NCI-H2107 (cell line): ENCODE measurements around the gene CCNK.

ENCODE experiments used
- DNase-seq: peaks from one replicate; lab custom pipeline; 2025; lab: John Stamatoyannopoulos, UW

The CCNK gene

DNA sequence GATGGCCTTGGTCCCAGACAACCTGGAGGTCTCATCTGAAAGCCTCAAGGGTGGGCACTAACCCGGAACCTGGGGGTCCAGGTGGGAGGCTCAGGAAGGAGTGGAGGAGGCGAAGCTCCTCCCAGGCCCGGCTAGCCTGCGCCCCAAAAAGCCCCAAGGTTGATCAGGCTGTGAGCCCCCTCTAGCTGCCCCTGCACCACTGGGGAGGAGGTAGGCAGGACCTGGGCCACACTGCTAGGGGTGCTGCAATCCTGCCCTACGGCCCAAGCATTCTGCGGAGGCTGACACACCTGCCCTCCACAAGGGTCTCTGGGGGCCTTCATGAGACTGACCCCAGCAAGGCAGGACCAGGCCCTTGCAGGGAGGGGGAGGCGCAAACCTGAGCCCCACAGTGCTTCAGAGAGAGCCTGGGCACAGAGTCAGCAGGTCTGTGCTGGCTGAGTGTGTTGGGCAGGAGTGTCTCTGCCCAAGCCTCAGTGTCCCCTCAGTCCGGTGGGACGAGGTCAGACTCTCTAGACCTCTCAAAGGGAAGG lies 70.9 kb downstream of the CCNK start:
- DNase-seq, result no peak

DNA sequence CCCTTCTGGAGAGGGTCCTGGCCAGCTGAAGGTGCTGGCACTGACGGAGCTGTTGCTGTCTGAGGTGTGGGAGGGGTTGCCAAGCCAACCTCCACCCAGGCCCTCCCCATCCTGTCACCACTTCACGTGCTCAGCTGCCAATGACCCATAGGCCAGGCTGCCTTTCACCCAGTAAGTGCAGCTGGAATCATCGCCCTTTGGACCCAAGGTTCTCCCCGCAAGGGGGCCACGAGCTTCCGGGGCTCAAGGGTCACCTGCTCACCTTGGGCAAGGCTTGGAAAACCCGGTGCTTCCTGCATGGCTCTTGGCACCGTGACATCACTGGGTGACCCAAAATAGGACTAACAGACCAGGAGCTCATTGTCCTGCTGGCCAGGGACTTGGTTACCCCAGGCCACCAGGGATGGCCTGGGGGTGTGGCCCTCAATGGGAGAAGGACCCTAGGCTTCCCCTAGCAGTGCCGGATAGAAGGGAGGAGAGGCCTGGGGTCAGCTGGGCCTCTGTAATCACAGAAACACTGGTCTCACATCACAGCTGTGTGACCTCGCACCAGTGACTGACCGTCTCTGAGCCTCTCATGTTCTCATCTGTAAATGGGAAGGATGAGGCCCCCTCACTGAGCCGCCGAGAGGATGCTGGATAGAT lies 71.5 kb downstream of the CCNK start:
- no peak for DNase-seq

DNA sequence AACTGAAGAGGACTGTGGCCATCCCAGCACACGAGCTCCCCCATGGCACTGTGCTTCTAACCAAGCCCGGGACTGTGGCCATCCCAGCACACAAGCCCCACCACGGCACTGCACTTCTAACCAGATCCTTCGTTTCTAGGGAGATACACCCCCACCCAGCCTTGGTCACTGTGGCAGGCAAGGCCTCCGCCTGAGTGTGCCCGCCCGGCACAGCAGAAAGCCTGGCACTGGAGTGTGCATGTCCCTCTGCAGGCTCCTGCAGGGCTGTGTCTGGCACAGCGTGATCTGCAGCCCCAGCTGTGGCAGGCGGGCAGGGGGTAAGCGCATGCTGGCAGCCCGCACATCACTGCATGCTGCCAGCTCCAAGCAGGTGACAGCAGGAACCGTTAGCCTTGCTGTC lies 73.0 kb downstream of the CCNK start:
- no peak for DNase-seq

DNA sequence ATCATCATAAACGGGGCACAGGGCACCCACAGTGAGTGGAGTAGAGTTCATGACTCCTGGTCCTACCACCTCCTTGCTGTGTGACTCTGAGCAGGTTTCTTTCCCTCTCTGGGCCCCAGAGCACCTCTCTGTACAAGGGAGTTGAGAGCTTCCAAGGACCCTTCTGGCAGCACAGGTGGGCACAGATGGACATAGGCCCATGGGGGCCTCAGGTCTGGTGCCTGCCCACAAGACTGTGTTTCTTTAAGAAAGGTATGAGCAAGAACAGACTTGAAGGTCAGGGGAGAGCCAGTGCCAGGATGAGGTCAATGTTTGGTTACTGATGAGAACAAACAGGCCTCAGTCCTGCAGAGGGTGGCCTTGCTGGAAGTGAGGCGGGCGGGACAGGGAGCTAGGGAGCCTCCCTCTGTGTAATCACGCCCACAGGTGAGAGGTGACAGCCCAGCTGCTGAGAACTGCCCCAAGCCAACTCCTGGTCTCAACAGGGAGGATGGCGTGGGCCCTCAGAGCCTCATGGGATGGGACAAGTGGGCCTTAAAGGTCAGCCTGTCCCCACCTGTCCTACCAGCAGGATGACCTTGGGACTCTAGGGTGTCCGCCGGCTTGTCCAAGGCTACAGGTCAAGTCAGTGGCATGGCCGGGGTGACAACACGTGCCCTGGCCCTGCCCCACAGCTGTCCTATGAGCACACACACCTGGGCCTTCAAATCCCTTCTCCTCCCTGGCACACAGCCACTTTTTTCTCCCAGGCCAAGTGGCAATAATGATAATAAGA lies 73.7 kb downstream of the CCNK start:
- DNase-seq, result no peak

DNA sequence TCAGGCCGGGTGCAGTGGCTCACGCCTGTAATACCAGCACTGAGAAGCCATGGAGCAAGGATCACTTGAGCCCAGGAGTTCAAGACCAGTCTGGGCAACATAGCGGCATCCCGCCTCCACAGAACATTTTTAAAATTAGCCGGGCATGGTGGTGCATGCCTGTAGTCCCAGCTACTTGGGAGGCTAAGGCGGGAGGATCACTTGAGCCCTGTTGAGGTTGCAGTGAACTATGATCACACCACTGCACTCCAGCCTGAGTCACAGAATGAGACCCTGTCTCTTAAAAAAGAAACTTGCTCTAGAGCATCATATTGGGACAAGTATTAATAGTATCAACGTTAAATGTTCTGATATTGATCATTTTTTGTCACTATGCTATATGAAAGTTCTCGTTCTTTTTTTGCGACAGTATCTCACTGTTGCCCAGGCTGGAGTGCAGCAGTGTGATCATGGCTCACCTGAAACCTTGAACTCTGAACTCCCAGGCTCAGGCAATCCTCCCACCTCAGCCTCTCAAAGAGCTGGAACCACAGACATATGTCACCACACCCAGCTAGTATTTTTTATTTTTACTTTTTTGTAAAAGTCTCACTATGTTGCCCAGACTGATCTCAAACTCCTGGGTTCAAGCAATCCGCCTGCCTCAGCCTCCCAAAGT lies 75.1 kb downstream of the CCNK start:
- no peak for DNase-seq

DNA sequence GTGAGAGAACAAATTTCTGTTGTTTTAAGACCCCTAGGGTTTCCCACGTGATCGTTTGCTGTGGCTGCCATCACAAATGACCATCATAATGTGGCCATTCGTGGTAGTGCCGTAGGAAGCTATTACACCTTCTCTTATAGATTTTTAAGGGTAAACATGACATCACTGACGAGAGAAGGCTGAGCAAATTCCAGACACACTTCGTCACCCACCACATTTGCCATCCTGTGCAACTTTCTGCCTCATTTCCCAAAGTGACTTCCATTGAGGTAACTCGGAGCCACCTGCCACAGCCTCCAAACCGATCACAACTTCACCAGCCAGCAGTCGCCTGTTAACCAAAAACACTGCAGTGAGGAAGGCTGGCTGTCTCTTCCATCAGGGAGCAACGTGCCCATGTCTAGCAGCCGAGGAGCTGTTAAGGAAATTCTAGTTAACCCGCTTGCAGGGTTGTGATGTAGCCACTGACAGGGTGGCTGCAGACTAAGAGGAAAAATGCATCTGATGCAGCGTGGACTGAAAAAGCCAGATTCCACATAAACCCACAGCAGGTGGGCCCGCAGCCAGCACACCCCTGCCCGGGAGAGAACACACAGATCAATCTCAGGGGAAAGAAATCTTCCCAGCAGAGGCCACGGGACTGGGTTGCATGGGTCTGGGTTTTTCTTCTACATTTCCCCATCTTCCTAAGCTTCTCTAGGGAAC lies 78.2 kb downstream of the CCNK start:
- DNase-seq, result no peak

DNA sequence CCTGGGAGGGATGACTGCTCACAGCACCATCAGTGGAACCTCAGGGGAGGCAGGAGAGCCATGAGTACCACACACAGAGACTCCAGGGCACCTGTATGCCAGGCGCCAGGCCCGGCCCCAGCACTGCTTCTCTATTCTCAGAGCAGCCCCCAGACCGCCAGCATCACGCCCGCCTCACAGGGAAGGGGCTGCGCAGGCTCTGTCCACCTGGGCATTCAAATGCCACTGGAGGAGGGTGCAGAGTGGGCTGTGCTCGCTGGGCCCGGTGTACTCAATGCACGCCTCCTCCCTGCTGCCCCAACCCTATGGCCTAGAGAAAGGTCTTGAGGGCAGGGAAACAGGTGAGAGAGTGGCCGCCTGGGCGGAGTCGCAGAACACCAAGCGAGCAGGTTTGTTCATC lies 79.2 kb downstream of the CCNK start:
- DNase-seq, result no peak

DNA sequence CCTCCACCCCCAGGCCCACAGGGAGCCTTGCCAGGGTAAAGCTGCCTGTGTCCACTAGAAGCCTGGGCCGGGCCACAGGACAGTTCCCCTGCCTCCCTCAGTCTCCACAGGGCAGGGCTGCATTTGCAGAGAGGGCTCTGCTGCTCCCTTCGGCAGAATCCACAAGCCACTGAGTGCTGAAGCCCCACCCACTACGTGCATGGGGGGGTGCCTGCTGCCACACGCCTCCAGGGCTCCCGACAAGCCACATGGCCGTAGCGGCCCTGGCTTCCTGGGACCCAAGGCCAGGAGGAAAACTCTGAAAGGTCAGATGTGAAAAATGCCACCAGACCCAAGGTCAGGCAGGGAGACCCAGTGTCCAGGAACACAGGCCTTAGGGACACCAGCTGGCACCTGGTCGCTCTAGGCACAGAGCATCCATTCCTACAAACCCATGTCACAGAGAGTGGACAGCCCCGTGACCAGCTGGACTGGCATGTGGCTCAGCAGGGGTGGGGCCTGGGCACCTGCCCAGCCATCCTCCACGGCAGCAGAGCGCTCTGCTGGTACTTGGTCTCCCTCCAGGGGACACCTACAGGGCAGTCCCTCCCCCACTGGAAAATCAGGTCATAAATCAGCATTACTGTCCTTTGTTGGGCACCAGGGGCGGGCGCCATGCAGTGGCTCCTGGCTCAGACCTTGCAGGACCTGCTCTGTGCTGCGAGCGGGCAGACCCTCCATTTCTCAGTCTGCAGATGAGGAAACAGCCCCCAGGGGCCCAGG lies 79.9 kb downstream of the CCNK start:
- DNase-seq, result no peak

DNA sequence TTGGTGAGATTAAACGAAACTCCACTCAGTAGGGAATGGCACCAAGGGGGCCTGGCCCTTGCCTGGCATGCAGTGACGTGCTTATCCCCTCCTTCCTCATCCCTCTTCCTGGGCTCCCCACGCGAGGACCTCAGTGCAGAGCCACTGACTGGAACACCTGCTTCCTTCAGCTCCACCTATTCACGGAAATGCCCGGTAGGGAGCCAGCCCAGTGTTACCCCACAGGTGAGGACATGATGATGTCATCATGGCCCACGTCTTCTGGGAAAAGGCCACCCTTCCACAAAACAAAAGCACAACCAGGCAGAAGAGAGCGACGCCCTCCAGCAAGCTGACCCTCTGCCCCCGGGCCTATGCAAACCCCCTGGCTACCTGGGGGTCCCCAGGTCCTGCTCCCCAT lies 80.7 kb downstream of the CCNK start:
- DNase-seq, result no peak
